Left kidney (tissue), 2 donors: ENCODE measurements around the gene KCNIP4. TPM values are rescaled to one million over a fixed set of nuclear protein-coding genes. Genes with fewer than 3 reads are reported as not detected.

Experiments
- DNase-seq: peaks from one replicate; pipeline ENCODE4 v3.0.0-alpha.2; 2013
- polyA plus RNA-seq: library from polyadenylated mRNA; unstranded; fragments of 120-200 nt; gene quantifications from one replicate; pipeline ENCODE4 v1.2.1, GENCODE V29; 2013; ENCODE audit not compliant: insufficient read length

The KCNIP4 gene
- polyA plus RNA-seq, 1 donor: 13.0 TPM

GRCh38 chr4:21692241-21692640, 256.3 kb downstream of the KCNIP4 start:
- no peak for DNase-seq

GRCh38 chr4:21688596-21689265, 259.8 kb downstream of the KCNIP4 start:
- DNase-seq: no peak

GRCh38 chr4:21685911-21686310, 262.7 kb downstream of the KCNIP4 start:
- DNase-seq: no peak

GRCh38 chr4:21680326-21680898, 268.2 kb downstream of the KCNIP4 start:
- no peak for DNase-seq

GRCh38 chr4:21678711-21679110, 269.9 kb downstream of the KCNIP4 start:
- DNase-seq: no peak

- no peak for DNase-seq
These were observed 271.4 kb downstream of the KCNIP4 start for GRCh38 chr4:21677173-21677572.

GRCh38 chr4:21664355-21664754, 284.2 kb downstream of the KCNIP4 start:
- no peak for DNase-seq

GRCh38 chr4:21656832-21657231, 291.7 kb downstream of the KCNIP4 start:
- no peak for DNase-seq

- no peak for DNase-seq
These were observed 293.5 kb downstream of the KCNIP4 start for GRCh38 chr4:21655031-21655430.

GRCh38 chr4:21652508-21653231, 295.9 kb downstream of the KCNIP4 start:
- DNase-seq: no peak

- no peak for DNase-seq
These were observed 299.0 kb downstream of the KCNIP4 start for GRCh38 chr4:21649391-21650090.

GRCh38 chr4:21645776-21646175, 302.8 kb downstream of the KCNIP4 start:
- DNase-seq: no peak

- DNase-seq: no peak
These were observed 306.9 kb downstream of the KCNIP4 start for GRCh38 chr4:21641696-21642095.

- no peak for DNase-seq
These were observed 310.3 kb downstream of the KCNIP4 start for GRCh38 chr4:21638171-21638725.

- DNase-seq: no peak
These were observed 319.5 kb downstream of the KCNIP4 start for GRCh38 chr4:21628916-21629610.

- DNase-seq: no peak
These were observed 320.4 kb downstream of the KCNIP4 start for GRCh38 chr4:21628116-21628670.

- DNase-seq: no peak
These were observed 323.1 kb downstream of the KCNIP4 start for GRCh38 chr4:21625447-21625846.

- no peak for DNase-seq
These were observed 343.6 kb downstream of the KCNIP4 start for GRCh38 chr4:21605006-21605405.

GRCh38 chr4:21596521-21596920, 352.1 kb downstream of the KCNIP4 start:
- DNase-seq: no peak

GRCh38 chr4:21593671-21594001, 354.9 kb downstream of the KCNIP4 start:
- DNase-seq: no peak

GRCh38 chr4:21592970-21593670, 355.5 kb downstream of the KCNIP4 start:
- DNase-seq: no peak
